Esophagus squamous epithelium (tissue), 5 donors: Measurements from ENCODE around the gene MVB12B. TPM values are rescaled to one million over a fixed set of nuclear protein-coding genes. Genes with fewer than 3 reads are reported as not detected.

Experiments
- DNase-seq: peaks from one replicate; lab custom pipeline; 2025; lab: John Stamatoyannopoulos, UW
- H3K27ac ChIP-seq, 4 donors: fragments of 200-600 bp; sonication (generic); one replicate each; pipeline ENCODE4 v1.5.1; 2016 to 2019; ENCODE audit warnings: mild to moderate bottlenecking in 1 of 4
- H3K27me3 ChIP-seq, 4 donors: fragments of 200-600 bp; sonication (generic); 1 replicate in 3 of 4; 2 replicates in 1 of 4; pipeline versions ENCODE4 v1.5.1 to v1.6.0; 2017 to 2021; ENCODE audit warnings: antibody characterized with exemption in 1 of 4
- H3K36me3 ChIP-seq, 3 donors: fragments of 200-600 bp; sonication (generic); one replicate each; pipeline ENCODE4 v1.5.1; 2016 to 2019
- H3K4me1 ChIP-seq, 3 donors: fragments of 200-600 bp; sonication (generic); one replicate each; pipeline ENCODE4 v1.5.1; 2017 to 2019
- H3K4me3 ChIP-seq, 4 donors: fragments of 200-600 bp; sonication (generic); 1 replicate in 3 of 4; 2 replicates in 1 of 4; pipeline ENCODE4 v1.5.1; 2016 to 2019; ENCODE audit warnings: mild to moderate bottlenecking in 2 of 4, moderate library complexity in 1 of 4
- H3K9me3 ChIP-seq, 3 donors: fragments of 200-600 bp; sonication (generic); one replicate each; pipeline ENCODE4 v1.5.1; 2016 to 2019
- CTCF ChIP-seq, 6 experiments: fragments of 450-650 bp in 4 of 6; fragments of 200-600 bp in 2 of 6; sonication (generic) in 2 of 6; IDR thresholded peaks; one replicate each; pipeline ENCODE4 v1.5.1; 2016 to 2019; ENCODE audit warnings: antibody characterized with exemption in 6 of 6, mild to moderate bottlenecking in 4 of 6, moderate library complexity in 4 of 6
- POLR2A ChIP-seq, 4 donors: fragments of 450-650 bp; IDR thresholded peaks; one replicate each; pipeline ENCODE4 v1.6.1; 2017; ENCODE audit warnings: antibody characterized with exemption in 4 of 4, mild to moderate bottlenecking in 4 of 4, moderate library complexity in 3 of 4
- WGBS, 2 donors: methylation state at CpG; one replicate each; pipeline ENCODE4 v1.1.5; 2018; 5-methylcytosine and 5-hydroxymethylcytosine counted together
- intact Hi-C: fragments of 100-400 bp; cut with DNase I; formaldehyde crosslinking; loops from one replicate; pipeline ENCODE4 v1.15.0; 2022
- total RNA-seq, 4 donors: library from RNA; depleted of rRNA; stranded (reverse); fragments of >200 nt; gene quantifications; one replicate each; pipeline ENCODE4 v1.1.0, GENCODE V29; 2016
- donor health status: DM: yes; HTN: yes; CAD: no.

Gene MVB12B
- total RNA-seq, 4 donors from 2014 or later: 3.2 to 13.2 (median 5.3) TPM

- intact Hi-C loops: no loop called here
- DNase-seq: no peak
- H3K27ac ChIP-seq: no peak overlapping the region
- no peaks in the 10 kb centered on the region for H3K9me3 ChIP-seq
- no peak overlapping the region for H3K4me3 ChIP-seq
- TF ChIP-seq POLR2A (IDR thresholded peaks at IDR 0.05) (no peak), CTCF (IDR thresholded peaks at IDR 0.05) (no peak)
- H3K36me3 ChIP-seq: peaks cover 0 to 4% (median 0%) of the 10 kb centered on the region in 3 donors
- H3K27me3 ChIP-seq: no peaks in the 10 kb centered on the region
- peaks cover 0 to 15% (median 0%) of the 10 kb centered on the region in 3 donors for H3K4me1 ChIP-seq
- WGBS, 2 donors: 62 to 86% methylated on average over 2 to 3 of the region's 3 CpGs
Observed at GRCh38 chr9:126442636-126443035, 116.0 kb downstream of the MVB12B start.

GRCh38 chr9:126443144-126443543, 116.5 kb downstream of the MVB12B start:
- WGBS, 2 donors: 58 to 63% methylated on average over 2 to 3 of the region's 3 CpGs
- Histone ChIP-seq H3K36me3 (peaks cover 0 to 9% (median 0%) of the 10 kb centered on the region in 3 donors), H3K27me3 (no peaks in the 10 kb centered on the region), H3K4me3 (no peak overlapping the region), H3K4me1 (peaks cover 0 to 15% (median 0%) of the 10 kb centered on the region in 3 donors), H3K9me3 (no peaks in the 10 kb centered on the region), H3K27ac (no peak overlapping the region)
- intact Hi-C loops: no loop called here
- TF ChIP-seq POLR2A (IDR thresholded peaks at IDR 0.05) (no peak), CTCF (IDR thresholded peaks at IDR 0.05) (no peak)
- DNase-seq: no peak

GRCh38 chr9:126448136-126448535, 121.5 kb downstream of the MVB12B start:
- no peak for TF ChIP-seq POLR2A (IDR thresholded peaks at IDR 0.05)
- no peak for TF ChIP-seq CTCF (IDR thresholded peaks at IDR 0.05)
- 43% methylated on average over 2 of the region's 2 CpGs for WGBS, 2 donors
- Histone ChIP-seq H3K27ac (no peak overlapping the region), H3K9me3 (no peaks in the 10 kb centered on the region), H3K36me3 (peaks cover 0 to 21% (median 0%) of the 10 kb centered on the region in 3 donors), H3K4me1 (no peaks in the 10 kb centered on the region), H3K4me3 (no peak overlapping the region), H3K27me3 (no peaks in the 10 kb centered on the region)
- intact Hi-C loops: no loop called here
- DNase-seq: no peak

- intact Hi-C loops: no loop called here
- no peak for DNase-seq
- TF ChIP-seq CTCF (IDR thresholded peaks at IDR 0.05): no peak
- Histone ChIP-seq H3K27me3 (no peaks in the 10 kb centered on the region), H3K4me3 (no peak overlapping the region), H3K36me3 (peaks cover 0 to 21% (median 0%) of the 10 kb centered on the region in 3 donors), H3K4me1 (no peaks in the 10 kb centered on the region), H3K9me3 (no peaks in the 10 kb centered on the region), H3K27ac (no peak overlapping the region)
- 93 to 94% methylated on average over 5 to 7 of the region's 14 CpGs for WGBS, 2 donors
Observed at GRCh38 chr9:126448865-126449577, 122.4 kb downstream of the MVB12B start.

GRCh38 chr9:126449725-126450667, 123.4 kb downstream of the MVB12B start:
- Histone ChIP-seq H3K4me1 (no peaks in the 10 kb centered on the region), H3K9me3 (no peaks in the 10 kb centered on the region), H3K27ac (no peak overlapping the region), H3K36me3 (peaks cover 0 to 25% (median 0%) of the 10 kb centered on the region in 3 donors), H3K4me3 (no peak overlapping the region), H3K27me3 (no peaks in the 10 kb centered on the region)
- no peak for TF ChIP-seq CTCF (IDR thresholded peaks at IDR 0.05)
- no peak for TF ChIP-seq POLR2A (IDR thresholded peaks at IDR 0.05)
- 77 to 88% methylated on average over 8 to 9 of the region's 12 CpGs for WGBS, 2 donors
- intact Hi-C loops: no loop called here
- DNase-seq: no peak
